ENCODE data around the gene ANG. TPM values are rescaled to one million over a fixed set of nuclear protein-coding genes. Genes with fewer than 3 reads are reported as not detected.

ANG gene
- 6.0 and 6.1 TPM in 2 replicates for total RNA-seq

GRCh38 chr14:20688167-20688839 is at the start of gene ANG:
ANG (plus strand) TSS chr14:20688764; CDS start chr14:20693565, 4,801 bp downstream.

GRCh38 chr14:20641591-20641990 is 47.0 kb upstream of the ANG start, which contains the start of gene OR6S1:
OR6S1 (minus strand) TSS chr14:20641691; CDS start chr14:20641691, 0 bp downstream.

GRCh38 chr14:20683891-20684661 is 4.5 kb upstream of the ANG start, which contains the start of gene RNASE4:
RNASE4 (plus strand) TSS chr14:20684560; CDS start chr14:20699372, 14,812 bp downstream.

Other genes starting within 250 kb of the ANG start
- 44.6 and 61.5 TPM in 2 replicates for gene OSGEP, start 234.0 kb upstream of the ANG start, total RNA-seq
- gene APEX1, start 233.5 kb upstream of the ANG start, total RNA-seq, result 157 and 174 TPM in 2 replicates
- gene PIP4P1, start 227.3 kb upstream of the ANG start, total RNA-seq, result 13.5 and 16.1 TPM in 2 replicates
- gene PNP, start 219.4 kb upstream of the ANG start, total RNA-seq, result 214 and 216 TPM in 2 replicates
- not detected in 2 replicates for gene RNASE10, start 183.2 kb upstream of the ANG start, total RNA-seq
- not detected in 2 replicates for gene RNASE9, start 127.7 kb upstream of the ANG start, total RNA-seq
- not detected in 2 replicates for gene RNASE11, start 100.8 kb upstream of the ANG start, total RNA-seq
- not detected in 2 replicates for gene RNASE12, start 97.4 kb upstream of the ANG start, total RNA-seq
- gene OR6S1, start 47.1 kb upstream of the ANG start, total RNA-seq, result not detected in 2 replicates
- 4.2 and 9.5 TPM in 2 replicates for gene RNASE4, start 4.2 kb upstream of the ANG start, total RNA-seq
- not detected in 2 replicates for gene EDDM3A, start 57.1 kb downstream of the ANG start, total RNA-seq
- not detected in 2 replicates for gene EDDM3B, start 79.6 kb downstream of the ANG start, total RNA-seq
- gene RNASE6, start 92.5 kb downstream of the ANG start, total RNA-seq, result not detected in 2 replicates
- gene RNASE1, start 114.1 kb downstream of the ANG start, total RNA-seq, result 182 and 221 TPM in 2 replicates
- gene RNASE3, start 202.6 kb downstream of the ANG start, total RNA-seq, result not detected in 2 replicates